GM12873 (cell line): Measurements from ENCODE around the gene PPIA.
A peak's percentile ranks its signal among the peaks of the same experiment; 100 is the strongest.

Experiments
- TF ChIP-seq, protein P1 (sequence below): IDR thresholded peaks from 2 replicates; pipeline ENCODE4 v1.5.1; 2012; ENCODE audit warnings: low read depth, mild to moderate bottlenecking, moderate library complexity, low read length, control low read depth; ENCODE audit not compliant: insufficient read depth; ENCODE audit errors: missing control alignments

The PPIA gene

GRCh38 chr7:44794331-44794730 lies 2.1 kb upstream of the PPIA start:
- TF ChIP-seq, protein P1, sequence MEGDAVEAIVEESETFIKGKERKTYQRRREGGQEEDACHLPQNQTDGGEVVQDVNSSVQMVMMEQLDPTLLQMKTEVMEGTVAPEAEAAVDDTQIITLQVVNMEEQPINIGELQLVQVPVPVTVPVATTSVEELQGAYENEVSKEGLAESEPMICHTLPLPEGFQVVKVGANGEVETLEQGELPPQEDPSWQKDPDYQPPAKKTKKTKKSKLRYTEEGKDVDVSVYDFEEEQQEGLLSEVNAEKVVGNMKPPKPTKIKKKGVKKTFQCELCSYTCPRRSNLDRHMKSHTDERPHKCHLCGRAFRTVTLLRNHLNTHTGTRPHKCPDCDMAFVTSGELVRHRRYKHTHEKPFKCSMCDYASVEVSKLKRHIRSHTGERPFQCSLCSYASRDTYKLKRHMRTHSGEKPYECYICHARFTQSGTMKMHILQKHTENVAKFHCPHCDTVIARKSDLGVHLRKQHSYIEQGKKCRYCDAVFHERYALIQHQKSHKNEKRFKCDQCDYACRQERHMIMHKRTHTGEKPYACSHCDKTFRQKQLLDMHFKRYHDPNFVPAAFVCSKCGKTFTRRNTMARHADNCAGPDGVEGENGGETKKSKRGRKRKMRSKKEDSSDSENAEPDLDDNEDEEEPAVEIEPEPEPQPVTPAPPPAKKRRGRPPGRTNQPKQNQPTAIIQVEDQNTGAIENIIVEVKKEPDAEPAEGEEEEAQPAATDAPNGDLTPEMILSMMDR = no peak

DNA sequence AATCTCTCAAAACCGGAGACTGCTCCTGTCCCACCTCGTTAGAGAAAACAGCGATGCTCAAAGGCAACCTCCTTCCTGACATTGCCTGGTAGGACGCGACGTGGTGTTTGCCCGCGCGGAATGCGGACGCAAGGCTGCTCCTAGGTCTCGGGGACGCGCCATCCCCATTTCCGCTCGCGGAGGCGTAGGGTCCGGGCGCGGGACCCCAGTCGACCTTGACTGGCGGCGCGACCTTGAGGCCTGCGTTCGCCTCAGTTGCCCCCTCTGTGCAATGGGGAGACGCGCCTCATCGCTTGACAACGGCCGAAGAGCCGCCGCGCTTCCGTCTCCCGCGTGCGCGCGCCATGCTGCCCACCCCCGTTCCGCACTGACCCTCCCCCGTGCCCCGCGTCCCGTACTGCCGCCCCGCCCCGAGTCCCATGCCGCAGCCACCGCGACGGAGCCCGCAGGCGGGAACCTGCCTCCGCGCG lies 412 bp upstream of the PPIA start:
- TF ChIP-seq, protein P1 = no peak

GRCh38 chr7:44797329-44798258 lies 1.1 kb downstream of the PPIA start:
- TF ChIP-seq, protein P1 = peak; percentile 66

GRCh38 chr7:44798649-44799305 lies 2.3 kb downstream of the PPIA start:
- TF ChIP-seq, protein P1 = no peak

DNA sequence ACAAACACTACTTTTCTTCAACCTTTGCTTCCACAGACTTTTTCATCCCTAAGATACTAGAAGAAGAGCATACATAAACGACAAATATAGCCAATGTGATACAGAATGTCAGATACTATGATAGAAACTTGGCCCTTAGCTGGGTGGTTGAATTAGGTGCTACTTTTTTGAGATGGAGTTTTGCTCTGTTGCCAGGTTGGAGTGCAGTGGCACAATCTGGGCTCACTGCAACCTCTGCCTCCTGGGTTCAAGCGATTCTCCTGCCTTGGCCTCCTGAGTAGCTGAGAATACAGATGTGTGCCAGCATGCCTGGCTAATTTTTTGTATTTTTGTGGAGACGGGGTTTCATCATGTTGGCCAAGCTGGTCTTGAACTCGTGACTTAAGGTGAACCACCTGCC lies 3.5 kb downstream of the PPIA start:
- TF ChIP-seq, protein P1 = no peak

DNA sequence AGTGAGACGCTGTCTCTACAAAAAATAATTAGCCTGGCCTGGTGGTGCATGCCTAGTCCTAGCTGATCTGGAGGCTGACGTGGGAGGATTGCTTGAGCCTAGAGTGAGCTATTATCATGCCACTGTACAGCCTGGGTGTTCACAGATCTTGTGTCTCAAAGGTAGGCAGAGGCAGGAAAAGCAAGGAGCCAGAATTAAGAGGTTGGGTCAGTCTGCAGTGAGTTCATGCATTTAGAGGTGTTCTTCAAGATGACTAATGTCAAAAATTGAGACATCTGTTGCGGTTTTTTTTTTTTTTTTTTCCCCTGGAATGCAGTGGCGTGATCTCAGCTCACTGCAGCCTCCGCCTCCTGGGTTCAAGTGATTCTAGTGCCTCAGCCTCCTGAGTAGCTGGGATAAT lies 5.4 kb downstream of the PPIA start:
- TF ChIP-seq, protein P1 = no peak

DNA sequence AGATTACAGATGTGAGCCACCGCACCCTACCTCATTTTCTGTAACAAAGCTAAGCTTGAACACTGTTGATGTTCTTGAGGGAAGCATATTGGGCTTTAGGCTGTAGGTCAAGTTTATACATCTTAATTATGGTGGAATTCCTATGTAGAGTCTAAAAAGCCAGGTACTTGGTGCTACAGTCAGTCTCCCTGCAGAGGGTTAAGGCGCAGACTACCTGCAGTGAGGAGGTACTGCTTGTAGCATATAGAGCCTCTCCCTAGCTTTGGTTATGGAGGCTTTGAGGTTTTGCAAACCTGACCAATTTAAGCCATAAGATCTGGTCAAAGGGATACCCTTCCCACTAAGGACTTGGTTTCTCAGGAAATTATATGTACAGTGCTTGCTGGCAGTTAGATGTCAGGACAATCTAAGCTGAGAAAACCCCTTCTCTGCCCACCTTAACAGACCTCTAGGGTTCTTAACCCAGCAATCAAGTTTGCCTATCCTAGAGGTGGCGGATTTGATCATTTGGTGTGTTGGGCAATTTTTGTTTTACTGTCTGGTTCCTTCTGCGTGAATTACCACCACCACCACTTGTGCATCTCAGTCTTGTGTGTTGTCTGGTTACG lies 6.0 kb downstream of the PPIA start:
- TF ChIP-seq, protein P1 = no peak
